ENCODE results near the gene PRDM16.
A peak's percentile ranks its signal among the peaks of the same experiment; 100 is the strongest.

The PRDM16 gene

GRCh38 chr1:3478187-3478586, 409.2 kb downstream of the PRDM16 start:
- H3K9me3 ChIP-seq (ENCODE audit: control insufficient read depth, insufficient read depth, low read depth, low read length): no peaks in the 10 kb centered on the region
- H3K36me3 ChIP-seq (ENCODE audit: control insufficient read depth in 2 of 2, insufficient read depth in 1 of 2, low read length in 2 of 2): peaks cover 0 to 6% of the 10 kb centered on the region in 2 experiments; a peak in 1 of 3 replicates
- TF ChIP-seq ZBTB20 (tag by site-specific recombination; IDR thresholded peaks at IDR 0.05): no peak
- TF ChIP-seq ZNF354C (tag by site-specific recombination; IDR thresholded peaks at IDR 0.05; ENCODE audit: borderline replicate concordance, low read depth): no peak
- TF ChIP-seq ZNF645 (tag by site-specific recombination; IDR thresholded peaks at IDR 0.05): no peak
- no peak for TF ChIP-seq ZNF335 (tag by site-specific recombination; conservative IDR thresholded peaks at IDR 0.05)
- peak; percentile 57; the same call in 1 of the 2 replicates for TF ChIP-seq ZBTB6 (tag by site-specific recombination; IDR thresholded peaks at IDR 0.05)
- no peak for TF ChIP-seq TRIM28 (IDR thresholded peaks at IDR 0.05; ENCODE audit: borderline replicate concordance, low read length)
- no peak for TF ChIP-seq ZBTB17 (tag by site-specific recombination; IDR thresholded peaks at IDR 0.05)
- no peak for TF ChIP-seq ZBTB8A (tag by site-specific recombination; IDR thresholded peaks at IDR 0.05)
- TF ChIP-seq ZFP3 (tag by site-specific recombination; IDR thresholded peaks at IDR 0.05; ENCODE audit: low read depth): no peak
- peak; percentile 50; the same call in 1 of the 2 replicates for TF ChIP-seq KLF1 (tag by site-specific recombination; IDR thresholded peaks at IDR 0.05)
- 0 out of 2 replicates have a peak, but pooled peaks have one; percentile 5 for TF ChIP-seq SP2 (tag by site-specific recombination; IDR thresholded peaks at IDR 0.05)
- no peak for TF ChIP-seq ZNF280C (tag by site-specific recombination; IDR thresholded peaks at IDR 0.05)
- no peak for TF ChIP-seq SP3 (tag by site-specific recombination; IDR thresholded peaks at IDR 0.05)
- TF ChIP-seq ZNF600 (tag by site-specific recombination; IDR thresholded peaks at IDR 0.05): 0 out of 2 replicates have a peak, but pooled peaks have one; percentile 35
- 0 out of 2 replicates have a peak, but pooled peaks have one; percentile 37 for TF ChIP-seq KLF8 (tag by site-specific recombination; IDR thresholded peaks at IDR 0.05)
- no peaks in the 10 kb centered on the region for H3K4me1 ChIP-seq (ENCODE audit: control insufficient read depth, insufficient read depth, low read length)
- no peak overlapping the region for H3K27ac ChIP-seq (ENCODE audit: extremely low read depth, low read depth, low read length)
- no peak overlapping the region for H3K4me3 ChIP-seq (ENCODE audit: low read depth, low read length)
- ChIA-PET CTCF (interaction anchor here (1.3 to 1.9 kb wide), 2 partner anchors 12 to 25 kb away, joined by 9 to 16 read pairs; no protein-coding TSS in a partner anchor), POLR2A (interaction anchor here (0.9 kb wide), 1 partner anchor 9 kb away, joined by 6 read pairs; no protein-coding TSS in a partner anchor)

- Histone ChIP-seq H3K9me3 (ENCODE audit: control insufficient read depth, insufficient read depth, low read depth, low read length) (no peaks in the 10 kb centered on the region), H3K36me3 (ENCODE audit: control insufficient read depth in 2 of 2, insufficient read depth in 1 of 2, low read length in 2 of 2) (no peaks in the 10 kb centered on the region), H3K4me1 (ENCODE audit: control insufficient read depth, insufficient read depth, low read length) (no peaks in the 10 kb centered on the region), H3K4me3 (ENCODE audit: low read depth, low read length) (no peak overlapping the region), H3K27ac (ENCODE audit: extremely low read depth, low read depth, low read length) (no peak overlapping the region)
- CTCF ChIA-PET: interaction anchor here (0.7 to 1.4 kb wide), 3 partner anchors 11 to 139 kb away, joined by 3 read pairs; no protein-coding TSS in a partner anchor
- POLR2A ChIA-PET: no interaction called here
- TF ChIP-seq ZNF768 (tag by site-specific recombination; IDR thresholded peaks at IDR 0.05): no peak
- TF ChIP-seq ZNF391 (tag by site-specific recombination; IDR thresholded peaks at IDR 0.05; ENCODE audit: borderline replicate concordance, low read depth): no peak
- no peak for TF ChIP-seq ZNF654 (tag by site-specific recombination; IDR thresholded peaks at IDR 0.05; ENCODE audit: low read depth)
- no peak for TF ChIP-seq ZNF600 (tag by site-specific recombination; IDR thresholded peaks at IDR 0.05)
- no peak for TF ChIP-seq ATF2 (tag by site-specific recombination; IDR thresholded peaks at IDR 0.05; ENCODE audit: low read depth)
- no peak for TF ChIP-seq ZNF585B (tag by site-specific recombination; IDR thresholded peaks at IDR 0.05)
These were observed 410.7 kb downstream of the PRDM16 start for GRCh38 chr1:3479511-3480368.
